Measurements from ENCODE around the gene CHMP6.

Gene CHMP6

GRCh38 chr17:81046770-81047359 lies 55.2 kb downstream of the CHMP6 start:
- no peak overlapping the region for H3K4me3 ChIP-seq (ENCODE audit: low read depth, low read length)
- TF ChIP-seq CTCF (IDR thresholded peaks at IDR 0.05; ENCODE audit: low read depth, low read length): no peak

- no peak overlapping the region for H3K4me3 ChIP-seq (ENCODE audit: low read depth, low read length)
- TF ChIP-seq CTCF (IDR thresholded peaks at IDR 0.05; ENCODE audit: low read depth, low read length): no peak
These were observed 57.3 kb downstream of the CHMP6 start for GRCh38 chr17:81048827-81049371.

- H3K4me3 ChIP-seq (ENCODE audit: low read depth, low read length): no peak overlapping the region
- no peak for TF ChIP-seq CTCF (IDR thresholded peaks at IDR 0.05; ENCODE audit: low read depth, low read length)
These were observed 57.8 kb downstream of the CHMP6 start for GRCh38 chr17:81049372-81049911.
